ENCODE results near the gene MORC2.

Gene MORC2

DNA sequence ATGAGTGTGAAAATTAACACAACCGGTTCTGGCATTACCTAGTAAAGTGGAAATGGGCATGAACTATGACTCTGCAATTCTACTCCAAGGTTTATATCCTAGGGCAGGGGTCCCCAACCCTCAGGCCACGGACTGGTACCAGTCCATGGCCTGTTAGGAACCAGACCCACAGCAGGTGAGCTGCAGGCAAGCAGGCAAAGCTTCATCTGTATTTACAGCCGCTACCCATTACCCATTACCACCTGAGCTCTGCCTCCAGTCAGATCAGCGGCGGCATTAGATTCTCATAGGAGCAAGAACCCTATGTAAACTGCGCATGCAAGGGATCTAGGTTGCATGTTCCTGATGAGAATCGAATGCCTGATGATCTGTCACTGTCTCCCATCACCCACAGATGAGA lies 49.8 kb downstream of the MORC2 start:
- no peak for DNase-seq

DNA sequence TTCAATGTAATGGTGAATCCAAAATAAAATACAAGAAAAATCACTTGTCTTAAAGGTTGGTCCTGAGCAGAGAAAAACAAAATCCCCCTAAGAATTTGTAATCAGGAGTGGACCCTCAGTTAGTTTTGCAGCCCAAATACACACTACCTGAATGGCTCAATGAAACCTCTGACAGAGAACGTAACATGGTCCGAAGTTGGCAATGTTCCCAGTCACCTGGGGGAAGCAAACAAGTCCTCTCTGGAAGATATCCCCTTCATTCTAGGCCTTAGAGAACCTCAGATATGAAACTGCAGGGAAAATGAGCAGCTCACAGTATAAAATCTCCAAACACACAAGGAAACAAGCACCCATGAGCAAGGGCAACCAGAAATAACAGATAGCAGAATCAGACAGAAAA lies 58.2 kb downstream of the MORC2 start:
- peak; percentile 8 for DNase-seq

DNA sequence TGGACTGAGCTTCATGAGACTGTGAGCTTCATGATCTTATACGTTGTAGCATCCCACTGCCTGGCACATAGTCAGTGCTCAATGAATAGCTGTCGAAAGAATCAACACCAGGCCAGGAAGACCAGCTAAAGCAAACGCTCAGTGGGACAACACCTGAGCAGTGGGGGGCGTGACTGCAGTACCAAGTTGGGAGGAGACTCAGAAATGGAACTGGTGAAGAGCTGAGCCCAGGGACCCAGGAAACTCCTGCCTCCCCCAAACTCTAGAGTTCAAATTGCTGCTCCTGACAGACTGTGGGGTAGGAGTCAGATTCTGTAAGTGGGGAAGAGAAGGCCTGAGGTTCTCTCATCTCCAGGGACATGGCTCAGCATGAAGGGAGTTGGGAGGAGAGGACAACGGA lies 59.3 kb downstream of the MORC2 start:
- no peak for DNase-seq

DNA sequence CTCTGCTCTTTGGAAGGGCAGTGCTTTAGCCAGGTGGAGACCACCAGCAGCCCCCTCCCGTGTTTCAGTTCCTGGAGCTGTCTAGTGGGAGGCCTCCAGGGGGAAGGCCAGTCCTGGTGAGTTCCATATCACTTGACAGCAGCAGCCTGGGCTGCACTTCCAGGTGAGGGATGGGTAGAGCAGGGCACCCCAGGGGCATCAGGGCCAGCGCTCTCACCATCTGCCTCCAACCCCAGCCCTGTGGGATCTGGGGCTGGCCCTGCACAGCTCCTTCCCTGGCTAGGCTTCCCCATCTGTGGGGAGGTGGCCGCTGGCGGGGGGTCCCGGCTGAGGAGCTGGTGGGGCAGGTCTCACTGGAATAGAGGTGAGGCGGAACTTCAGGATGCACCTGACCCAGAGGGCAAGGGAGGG lies 60.5 kb downstream of the MORC2 start:
- DNase-seq: no peak

DNA sequence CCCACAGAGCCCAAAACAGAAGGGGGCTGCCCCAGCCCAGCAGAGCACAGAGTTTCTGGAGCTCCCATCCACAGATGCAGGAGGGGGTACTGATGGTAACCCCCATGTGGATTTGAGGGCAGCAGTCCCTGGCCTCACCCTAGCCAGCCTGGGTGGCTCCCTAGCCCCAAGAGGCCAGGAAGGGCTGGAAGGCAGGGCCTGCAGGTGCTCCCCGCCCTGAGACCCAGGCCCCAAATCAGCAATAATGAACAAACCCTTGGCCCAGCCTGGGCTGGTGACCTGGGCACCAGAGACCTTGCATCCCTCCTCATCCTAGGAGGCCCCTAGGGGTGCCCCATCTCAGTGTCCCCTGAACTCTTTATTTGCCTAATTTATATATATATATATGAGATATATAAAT lies 61.6 kb downstream of the MORC2 start:
- no peak for DNase-seq

DNA sequence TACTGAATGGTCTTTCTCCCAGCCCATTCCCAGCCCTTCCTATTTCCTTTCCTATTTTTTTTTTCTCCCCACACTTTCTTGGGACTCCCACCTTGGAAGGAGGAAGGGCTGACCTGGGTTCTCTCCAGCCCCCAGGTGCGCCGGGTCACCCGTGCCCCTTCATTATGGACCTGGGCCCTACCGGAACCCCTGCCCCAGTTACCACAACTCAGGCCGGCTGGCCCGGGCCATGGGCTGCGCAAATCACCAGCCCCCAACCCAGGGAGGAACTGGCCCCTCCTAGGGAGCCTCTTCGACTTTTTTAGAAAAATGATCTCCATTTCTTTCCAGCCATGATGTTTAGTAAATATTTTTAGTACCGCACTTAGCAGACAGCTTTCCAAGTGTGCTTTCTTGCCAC lies 62.2 kb downstream of the MORC2 start:
- no peak for DNase-seq

DNA sequence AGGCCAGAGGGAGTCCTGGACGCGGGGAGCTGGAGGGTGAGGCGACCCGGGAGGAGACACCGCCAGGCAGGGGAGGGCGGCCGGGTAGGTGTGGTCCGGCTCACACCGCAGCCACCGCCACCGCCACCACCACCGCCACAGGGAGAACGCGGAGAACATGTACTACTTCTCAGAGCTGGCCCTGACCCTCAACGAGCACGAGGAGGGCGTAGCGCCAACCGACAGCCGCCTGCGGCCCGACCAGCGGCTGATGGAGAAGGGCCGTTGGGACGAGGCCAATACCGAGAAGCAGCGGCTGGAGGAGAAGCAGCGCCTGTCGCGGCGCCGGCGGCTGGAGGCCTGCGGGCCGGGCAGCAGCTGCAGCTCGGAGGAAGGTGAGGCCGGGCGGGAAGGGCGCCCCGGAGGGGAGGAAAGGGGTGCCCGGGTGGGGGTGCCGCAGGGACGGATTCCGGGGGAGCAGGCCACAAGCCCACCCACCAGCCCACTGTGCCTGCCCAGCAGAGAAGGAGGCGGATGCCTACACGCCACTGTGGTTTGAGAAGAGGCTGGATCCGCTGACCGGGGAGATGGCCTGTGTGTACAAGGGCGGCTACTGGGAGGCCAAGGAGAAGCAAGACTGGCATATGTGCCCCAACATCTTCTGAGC lies 62.8 kb downstream of the MORC2 start:
- no peak for DNase-seq

DNA sequence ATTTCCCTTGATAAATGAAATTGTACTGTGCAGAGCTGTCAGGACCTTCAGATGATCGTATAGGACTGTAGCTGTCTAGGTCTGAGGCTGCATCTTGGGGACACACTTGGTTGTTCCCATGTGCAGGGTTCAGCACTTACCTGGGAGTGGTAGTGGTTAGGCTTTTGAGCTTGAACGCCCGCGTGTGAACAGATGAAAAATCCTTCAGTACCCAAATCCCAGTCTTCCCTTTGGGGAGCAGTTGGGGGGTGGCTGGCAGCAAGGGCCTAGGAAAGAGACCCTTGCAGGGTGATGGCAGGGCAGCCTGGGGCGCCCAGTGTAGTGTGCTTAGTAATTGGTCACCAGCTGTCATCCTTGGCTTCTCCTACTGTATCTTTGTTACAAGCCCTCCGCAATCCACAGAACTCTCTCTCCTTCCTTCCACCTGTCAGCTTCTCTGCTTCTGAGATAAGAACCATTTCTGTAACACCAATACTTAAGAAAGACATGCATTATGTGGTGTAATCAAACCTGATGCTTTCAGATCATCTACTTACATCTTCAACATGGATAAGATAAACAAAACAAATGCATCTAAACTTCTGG lies 64.6 kb downstream of the MORC2 start:
- DNase-seq: no peak

DNA sequence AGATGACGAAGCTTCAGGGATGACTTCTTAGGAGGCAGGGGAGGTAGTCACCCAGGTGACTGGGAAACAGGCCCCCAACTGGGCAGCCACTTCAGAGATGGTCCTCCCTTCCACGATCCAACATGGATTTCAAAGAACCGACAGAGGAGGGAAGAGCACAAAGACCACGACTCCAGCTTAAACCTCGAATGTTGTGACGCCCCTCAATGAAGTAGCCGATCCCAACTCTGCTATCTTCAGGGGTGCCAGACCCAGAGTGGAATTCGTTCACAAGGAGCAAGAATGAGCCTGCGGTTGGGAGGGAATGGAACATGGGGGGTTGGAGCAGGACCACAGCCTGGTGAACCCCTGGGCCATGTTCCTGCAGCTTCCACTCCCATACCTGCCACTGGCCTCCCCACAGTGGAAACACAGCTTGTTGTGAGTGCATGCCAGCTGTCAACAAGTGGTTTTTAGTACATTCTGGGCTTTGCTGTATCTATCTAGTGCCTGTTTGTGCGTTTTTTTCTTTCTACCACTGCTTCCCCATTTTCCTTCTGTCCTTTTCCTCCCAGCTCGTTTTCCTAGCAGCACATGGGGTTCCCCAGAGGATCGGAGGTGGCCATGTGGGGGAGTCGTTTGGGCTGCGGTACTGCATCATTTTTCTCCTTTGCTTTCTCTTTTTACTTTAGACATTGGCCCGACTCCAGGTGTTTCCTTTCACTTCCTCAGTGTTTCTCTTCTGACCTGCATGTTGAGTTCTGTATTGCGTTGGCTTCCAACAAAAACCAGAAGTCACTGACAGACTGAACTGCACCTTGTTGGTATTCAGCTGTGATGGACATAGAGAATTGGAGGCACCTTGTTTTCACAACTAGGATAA lies 65.8 kb downstream of the MORC2 start:
- DNase-seq: no peak

DNA sequence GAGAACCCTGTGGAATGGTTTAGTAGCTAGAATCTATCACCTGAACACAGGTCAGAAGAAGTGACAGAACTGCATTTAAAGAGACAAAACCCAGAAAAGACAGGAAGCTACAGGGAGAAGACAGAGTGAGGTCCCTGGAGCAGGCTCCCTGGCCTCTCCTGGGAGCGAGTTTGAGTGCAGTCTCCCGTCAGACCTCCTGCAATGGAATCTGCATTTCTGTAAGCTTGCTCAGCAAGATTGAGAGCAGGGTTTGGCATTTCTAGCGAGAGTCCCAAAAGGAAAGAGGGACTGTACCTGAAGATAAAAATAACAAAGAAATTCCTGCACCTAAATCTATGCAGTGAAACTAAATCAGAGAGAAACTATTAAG lies 74.2 kb downstream of the MORC2 start:
- DNase-seq: no peak

DNA sequence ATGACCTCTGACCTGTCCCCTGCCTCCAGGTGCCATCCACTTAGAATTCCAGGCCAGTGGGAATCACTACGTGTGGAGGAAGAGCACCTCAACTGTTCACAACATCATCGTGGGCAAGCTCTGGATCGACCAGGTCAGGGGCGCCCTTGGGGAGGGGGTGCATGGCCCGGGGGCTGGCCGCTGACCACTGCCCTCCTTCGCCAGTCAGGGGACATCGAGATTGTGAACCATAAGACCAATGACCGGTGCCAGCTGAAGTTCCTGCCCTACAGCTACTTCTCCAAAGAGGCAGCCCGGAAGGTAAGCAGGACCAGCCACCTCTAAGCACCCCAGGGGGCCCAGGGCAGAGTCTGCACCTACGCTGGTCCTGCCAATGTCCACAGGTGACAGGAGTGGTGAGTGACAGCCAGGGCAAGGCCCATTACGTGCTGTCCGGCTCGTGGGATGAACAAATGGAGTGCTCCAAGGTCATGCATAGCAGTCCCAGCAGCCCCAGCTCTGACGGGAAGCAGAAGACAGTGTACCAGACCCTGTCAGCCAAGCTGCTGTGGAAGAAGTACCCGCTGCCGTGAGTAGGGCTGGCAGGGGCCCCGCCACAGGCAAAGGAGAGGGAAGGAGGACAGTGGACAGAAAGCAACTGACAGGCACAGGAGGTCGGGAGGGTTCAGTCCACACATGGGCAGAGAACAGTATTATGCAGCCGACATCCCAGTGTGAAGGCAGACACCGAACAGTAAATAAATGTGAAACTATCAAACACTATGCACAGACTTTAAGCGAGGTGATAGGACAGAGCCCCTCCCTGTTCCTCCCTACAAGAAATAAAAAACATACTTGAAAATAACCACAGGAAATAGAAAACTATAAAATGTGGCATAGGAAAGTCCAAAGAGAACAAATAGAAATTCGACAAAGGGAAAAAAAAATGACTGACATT lies 74.9 kb downstream of the MORC2 start:
- no peak for DNase-seq

DNA sequence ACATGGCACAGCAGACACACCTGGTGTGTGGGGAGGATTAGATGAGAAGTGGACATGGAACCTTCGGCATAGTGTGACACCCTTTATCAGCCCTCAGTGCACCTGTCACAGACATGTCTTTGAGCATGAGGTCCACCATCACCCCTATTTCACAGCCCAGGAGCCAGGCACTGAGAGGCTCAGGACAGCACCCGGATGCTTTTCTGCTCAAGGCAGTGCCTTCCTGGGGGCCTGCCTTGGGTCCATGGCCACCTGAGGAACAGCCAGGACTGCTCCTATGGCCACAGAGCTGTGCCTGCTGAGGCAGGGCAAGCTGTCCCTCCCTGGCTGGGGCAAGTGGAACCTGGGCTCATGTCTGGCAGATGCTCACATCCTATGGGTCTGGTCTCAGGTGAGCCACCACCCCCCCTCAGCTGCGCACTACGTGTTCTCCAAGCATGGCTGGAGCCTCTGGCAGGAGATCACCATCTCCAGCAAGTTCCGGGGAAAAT lies 75.8 kb downstream of the MORC2 start:
- DNase-seq: no peak

DNA sequence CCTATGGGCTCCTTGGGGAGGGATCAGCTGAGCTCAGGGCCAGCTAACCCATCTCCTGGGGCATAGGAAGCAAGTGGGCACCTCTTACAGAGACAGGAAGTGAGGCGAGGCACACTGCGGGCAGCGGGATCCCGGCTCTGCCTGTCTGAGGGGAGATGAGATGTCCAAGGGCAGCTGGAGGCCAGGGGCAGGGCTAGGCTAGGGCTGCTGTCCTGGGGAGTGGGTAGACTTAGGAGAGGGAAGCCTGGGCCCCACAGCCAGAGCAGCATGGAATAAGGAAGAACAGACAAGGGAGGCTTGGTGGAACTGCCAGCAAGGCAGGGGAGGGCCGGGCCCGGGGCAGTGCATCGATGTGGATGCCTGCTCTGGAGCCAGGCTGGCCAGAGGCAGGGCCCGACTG lies 76.3 kb downstream of the MORC2 start:
- no peak for DNase-seq

DNA sequence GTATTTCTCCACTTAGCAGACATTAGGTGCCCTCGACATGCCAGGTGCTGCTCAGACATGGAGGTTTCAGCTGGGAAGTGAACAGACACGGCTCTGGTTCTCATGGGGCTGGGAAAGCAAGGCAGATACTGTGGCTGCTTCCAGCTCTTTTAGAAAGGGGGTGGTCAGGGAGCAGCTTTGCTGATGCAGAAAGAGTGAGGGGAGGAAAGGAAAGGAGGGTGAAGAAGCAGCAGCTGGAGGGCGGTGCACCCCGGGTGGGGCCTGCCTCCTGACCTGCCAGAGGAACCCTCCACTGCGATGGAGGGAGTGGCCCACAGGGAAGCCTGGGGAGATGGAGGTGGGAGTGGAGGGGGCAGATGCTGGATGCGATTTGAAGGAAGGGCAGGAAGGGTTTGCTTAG lies 76.8 kb downstream of the MORC2 start:
- DNase-seq: no peak

DNA sequence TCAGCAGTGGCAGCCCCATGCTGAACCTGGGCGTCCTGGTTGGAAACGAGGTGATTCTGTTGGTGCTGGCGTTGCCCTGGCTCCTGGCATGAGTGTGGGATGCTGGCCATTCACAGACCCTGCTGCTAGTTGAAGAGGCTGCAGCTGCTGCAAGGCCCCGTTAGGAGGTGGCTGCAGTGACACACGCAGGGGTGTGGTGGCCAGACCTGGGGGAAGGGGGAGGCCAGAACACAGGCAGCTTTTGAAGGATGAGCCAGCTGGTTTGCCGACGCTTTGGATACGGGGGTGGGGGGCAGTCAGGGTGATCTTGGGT lies 77.2 kb downstream of the MORC2 start:
- no peak for DNase-seq

DNA sequence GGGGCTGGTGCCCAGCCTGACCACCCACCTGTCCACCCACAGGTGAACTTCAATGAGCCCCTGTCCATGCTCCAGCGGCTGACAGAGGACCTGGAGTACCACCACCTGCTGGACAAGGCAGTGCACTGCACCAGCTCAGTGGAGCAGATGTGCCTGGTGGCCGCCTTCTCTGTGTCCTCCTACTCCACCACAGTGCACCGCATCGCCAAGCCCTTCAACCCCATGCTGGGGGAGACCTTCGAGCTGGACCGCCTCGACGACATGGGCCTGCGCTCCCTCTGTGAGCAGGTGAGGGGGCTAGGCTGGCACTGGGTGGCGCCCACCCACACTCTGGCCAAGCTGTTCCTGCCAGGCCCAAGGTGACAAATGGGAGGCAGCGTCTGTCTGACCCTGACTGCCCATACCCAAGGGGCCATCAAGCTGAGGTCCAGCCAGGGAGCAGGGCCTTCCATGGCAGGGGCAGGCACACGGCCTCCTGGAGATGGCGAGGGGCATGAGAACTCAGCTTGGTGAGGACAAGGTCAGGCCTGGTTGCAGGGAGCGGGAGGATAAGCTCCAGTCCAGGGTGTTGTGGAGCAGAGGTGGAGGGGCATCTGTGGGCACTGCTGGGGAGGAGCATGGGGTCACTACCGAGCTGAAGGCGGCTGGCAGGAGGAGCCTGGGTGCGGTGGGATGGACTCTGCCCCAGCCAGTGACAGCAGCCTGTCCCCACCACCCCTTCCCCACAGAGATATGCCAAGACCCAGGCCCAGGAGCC lies 77.7 kb downstream of the MORC2 start:
- DNase-seq: no peak

DNA sequence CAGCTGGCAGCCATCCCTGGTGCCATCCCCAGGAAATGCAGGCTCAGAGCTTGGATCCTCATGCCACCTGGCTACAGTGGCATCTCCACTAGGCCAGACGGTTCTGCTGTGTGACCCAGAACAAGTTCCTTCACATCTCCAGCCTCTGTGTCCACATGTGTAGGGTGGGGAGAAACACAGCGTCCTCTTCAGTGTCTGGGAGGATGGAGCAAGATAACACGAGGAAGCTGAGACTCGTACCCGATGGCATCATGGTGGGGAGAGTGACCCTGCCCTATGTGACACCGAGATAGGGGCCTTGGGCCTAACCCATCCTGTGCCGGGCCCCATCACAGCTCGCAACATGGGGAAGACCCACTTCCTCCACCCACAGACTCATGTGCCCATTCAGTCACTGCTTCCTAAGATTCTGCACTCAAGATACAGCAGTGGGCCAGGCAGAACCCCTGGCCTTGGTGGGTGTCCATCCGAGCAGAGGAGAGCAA lies 78.5 kb downstream of the MORC2 start:
- DNase-seq: no peak

DNA sequence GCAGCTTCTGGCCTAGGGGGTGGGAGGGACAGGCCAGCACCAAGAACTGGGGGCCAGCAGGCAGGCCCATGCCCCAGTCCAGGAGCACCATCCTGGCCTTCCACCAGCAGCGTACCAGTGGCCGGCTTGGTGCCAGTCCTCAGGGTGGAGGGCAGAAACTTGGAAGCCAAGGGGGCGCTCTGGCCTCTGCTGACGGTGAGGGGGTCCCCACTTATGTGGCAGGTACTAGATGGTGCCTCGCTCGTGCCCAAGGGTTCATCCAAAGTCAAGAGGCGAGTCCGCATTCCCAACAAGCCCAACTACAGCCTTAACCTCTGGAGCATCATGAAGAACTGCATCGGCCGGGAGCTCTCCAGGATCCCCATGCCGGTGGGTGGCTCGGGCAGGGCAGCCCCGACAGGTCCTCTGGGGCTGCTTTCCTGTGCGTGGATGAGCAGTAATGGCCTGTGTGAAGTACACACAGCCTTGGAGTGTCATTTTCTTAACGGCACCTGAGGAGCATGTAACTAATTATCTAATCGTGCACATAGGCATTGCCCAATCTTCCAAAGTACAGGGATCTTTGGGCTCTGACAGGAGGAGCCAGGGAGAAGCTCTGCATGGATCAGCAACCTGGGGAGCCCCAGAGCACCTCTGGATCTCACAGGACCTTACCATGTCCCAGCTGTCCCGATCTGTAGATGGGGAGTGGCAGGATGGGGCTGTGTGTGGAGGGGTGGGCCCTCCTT lies 79.1 kb downstream of the MORC2 start:
- DNase-seq: no peak

DNA sequence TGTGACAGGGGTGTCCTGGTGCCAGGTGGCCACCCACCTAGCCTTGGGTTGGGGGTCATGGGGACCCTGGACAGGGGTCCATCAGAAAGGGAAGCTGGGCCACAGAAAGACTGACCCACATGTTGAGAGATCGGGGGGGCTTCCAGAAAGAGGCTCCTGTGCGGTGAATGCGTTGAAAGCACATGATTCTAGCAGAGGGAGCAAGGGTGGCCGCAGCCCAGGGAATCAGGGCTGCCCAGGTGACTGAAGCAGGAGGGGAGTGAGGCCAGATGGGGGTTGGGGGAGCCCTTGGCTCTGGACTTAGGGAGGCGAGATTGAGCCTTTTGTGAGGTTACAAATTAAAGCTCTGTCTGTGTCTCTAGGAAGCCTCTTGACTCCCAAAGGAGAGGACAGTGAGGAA lies 80.7 kb downstream of the MORC2 start:
- DNase-seq: no peak

DNA sequence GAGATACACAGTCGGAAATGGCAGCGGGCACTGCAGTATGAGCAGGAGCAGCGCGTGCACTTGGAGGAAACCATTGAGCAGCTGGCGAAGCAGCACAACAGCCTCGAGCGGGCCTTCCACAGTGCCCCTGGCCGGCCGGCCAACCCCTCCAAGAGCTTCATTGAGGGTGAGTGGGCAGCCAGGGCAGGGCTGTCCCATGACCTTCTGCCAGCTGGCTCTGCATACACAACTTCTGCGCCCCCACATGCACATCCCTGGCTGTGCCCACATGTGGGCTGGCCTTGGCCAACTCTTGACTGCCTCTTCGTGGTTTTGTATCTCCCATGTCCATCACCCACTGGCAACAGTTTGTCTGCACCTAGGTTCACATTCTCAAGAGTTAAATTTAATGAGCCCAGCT lies 81.1 kb downstream of the MORC2 start:
- no peak for DNase-seq

DNA sequence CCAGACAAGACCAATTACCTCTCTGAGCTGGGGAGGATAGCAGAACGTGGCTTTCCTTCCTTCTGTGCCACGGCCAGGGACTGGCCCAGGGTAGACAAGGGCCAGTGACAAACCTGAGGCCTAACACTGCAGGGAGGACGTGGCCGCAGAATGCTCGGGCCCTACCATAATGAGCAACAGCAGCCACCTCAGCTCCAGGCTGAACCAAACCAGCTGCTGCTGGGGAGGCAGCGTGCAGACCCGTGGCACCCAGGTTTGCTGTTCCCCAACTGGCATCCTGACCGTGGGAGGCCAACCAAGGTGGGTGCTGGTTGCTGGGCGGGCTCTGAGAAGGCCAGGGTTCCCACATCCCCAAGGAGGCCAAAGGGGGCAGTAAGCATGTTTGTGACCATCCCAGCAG lies 83.0 kb downstream of the MORC2 start:
- DNase-seq: no peak

DNA sequence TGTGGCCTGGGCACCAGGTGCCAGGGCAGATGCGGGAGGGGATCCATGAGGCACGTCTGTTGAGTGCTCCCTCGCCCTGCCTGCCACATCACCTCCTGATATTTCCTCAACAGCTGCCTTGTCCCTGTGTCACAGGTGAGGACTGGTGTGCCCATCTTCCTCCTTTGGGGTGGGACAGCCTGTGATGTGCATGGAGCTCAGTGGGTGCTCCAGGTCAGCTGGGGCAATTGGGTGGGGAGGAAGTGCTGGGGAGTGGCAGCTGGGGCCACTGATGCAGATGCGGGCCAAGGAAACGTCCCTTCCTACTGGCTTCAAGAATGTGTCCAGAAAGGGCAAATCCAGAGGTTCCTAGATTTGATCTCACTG lies 83.6 kb downstream of the MORC2 start:
- no peak for DNase-seq

All from NCI-H1105 treated with DMSO at 0.1 percent for 48 hours (cell line).